PC-3 (cell line): ENCODE results near the gene CATSPERZ. TPM values are rescaled to one million over a fixed set of nuclear protein-coding genes. Genes with fewer than 3 reads are reported as not detected.

Source experiments
- ATAC-seq: fragments of 200-7000 bp; cut with Tn5 transposase; 2 replicates; pipeline ENCODE4 v1.9.1; 2020; ENCODE audit warnings: mild to moderate bottlenecking, moderate library complexity
- BruUV-seq: library from RNA; stranded (reverse); fragments of 400-500 nt; replicated peaks from 2 replicates; lab custom pipeline; 2021; lab: Mats Ljungman, UMichigan
- CTCF ChIA-PET: fragments of 300-600 bp; sonication (Branson Sonifier 250); formaldehyde crosslinking; loops from one replicate; lab custom pipeline; 2022; ENCODE audit warnings: antibody characterized with exemption; lab: Charles Lee
- POLR2A ChIA-PET: fragments of 300-600 bp; sonication (Branson Sonifier 250); formaldehyde crosslinking; loops from one replicate; lab custom pipeline; 2022; ENCODE audit warnings: antibody characterized with exemption; ENCODE audit not compliant: unreplicated experiment; lab: Charles Lee
- DNase-seq: peaks from one replicate; pipeline ENCODE4 v3.0.0-alpha.2; 2015
- H2AFZ ChIP-seq: fragments of 300-600 bp; sonication (generic); 2 replicates; pipeline ENCODE4 v1.6.0; 2016; ENCODE audit warnings: antibody characterized with exemption, low read length
- H3F3A ChIP-seq: fragments of 300-600 bp; sonication (generic); one replicate; pipeline ENCODE4 v1.6.0; 2017; ENCODE audit warnings: antibody characterized with exemption, low read length, control low read depth, mild to moderate bottlenecking; ENCODE audit not compliant: unreplicated experiment
- H3K27ac ChIP-seq: fragments of 300-600 bp; sonication (generic); 2 replicates; pipeline ENCODE4 v1.5.1; 2016; ENCODE audit warnings: mild to moderate bottlenecking, low read length
- H3K27me3 ChIP-seq: fragments of 300-600 bp; sonication (generic); 2 replicates; pipeline ENCODE4 v1.6.1; 2016; ENCODE audit warnings: low read length, mixed read lengths
- H3K36me3 ChIP-seq: fragments of 300-600 bp; sonication (generic); 2 replicates; pipeline ENCODE4 v1.6.1; 2016; ENCODE audit warnings: low read depth, mixed run types, low read length, mixed read lengths
- H3K4me1 ChIP-seq: fragments of 300-600 bp; sonication (generic); 2 replicates; pipeline ENCODE4 v1.5.1; 2016; ENCODE audit warnings: low read length; ENCODE audit not compliant: insufficient read depth
- H3K4me2 ChIP-seq: fragments of 300-600 bp; sonication (generic); 2 replicates; pipeline ENCODE4 v1.6.0; 2016; ENCODE audit warnings: low read length
- H3K4me3 ChIP-seq: fragments of 300-600 bp; sonication (generic); 2 replicates; pipeline ENCODE4 v1.5.1; 2016; ENCODE audit warnings: mild to moderate bottlenecking, low read length, mixed read lengths
- H3K79me2 ChIP-seq: fragments of 300-600 bp; sonication (generic); 2 replicates; pipeline ENCODE4 v1.6.1; 2017; ENCODE audit warnings: low read length, mixed read lengths
- H3K9ac ChIP-seq: fragments of 300-600 bp; sonication (generic); 2 replicates; pipeline ENCODE4 v1.6.0; 2016; ENCODE audit warnings: mild to moderate bottlenecking, low read length
- H3K9me2 ChIP-seq: fragments of 300-600 bp; sonication (generic); replicated peaks from 2 replicates; pipeline ENCODE4 v1.6.1; 2016; ENCODE audit warnings: mixed run types, low read length, mixed read lengths
- H3K9me3 ChIP-seq: fragments of 300-600 bp; sonication (generic); 2 replicates; pipeline ENCODE4 v1.6.1; 2016; ENCODE audit warnings: low read length, mixed read lengths
- H4K20me1 ChIP-seq: fragments of 300-600 bp; sonication (generic); 2 replicates; pipeline ENCODE4 v1.6.1; 2016; ENCODE audit warnings: low read length, mixed read lengths
- EZH2 ChIP-seq: fragments of 300-600 bp; sonication (generic); IDR thresholded peaks from one replicate; pipeline ENCODE4 v1.6.1; 2017; ENCODE audit warnings: antibody characterized with exemption, mild to moderate bottlenecking, low read length; ENCODE audit not compliant: unreplicated experiment
- EZH2phosphoT487 ChIP-seq: fragments of 300-600 bp; sonication (generic); IDR thresholded peaks from 2 replicates; pipeline ENCODE4 v1.6.1; 2018; ENCODE audit warnings: mild to moderate bottlenecking, antibody characterized with exemption, low read length, borderline replicate concordance
- intact Hi-C: fragments of 100-400 bp; cut with micrococcal nuclease; formaldehyde crosslinking; loops from 2 replicates; pipeline ENCODE4 v1.9.0; 2023
- total RNA-seq: library from RNA; depleted of rRNA; stranded (reverse); fragments of >200 nt; gene quantifications from 2 replicates; pipeline ENCODE4 v1.2.3, GENCODE V29; 2014
- TF ChIP-seq, protein P1 (sequence below): fragments of 300-600 bp; sonication (generic); conservative IDR thresholded peaks from 2 replicates; pipeline ENCODE4 v1.5.1; 2017; ENCODE audit warnings: antibody characterized with exemption, low read depth, mild to moderate bottlenecking, low read length

The CATSPERZ gene
- total RNA-seq, 1 experiment from 2014 or later, result 9.2 TPM

DNA sequence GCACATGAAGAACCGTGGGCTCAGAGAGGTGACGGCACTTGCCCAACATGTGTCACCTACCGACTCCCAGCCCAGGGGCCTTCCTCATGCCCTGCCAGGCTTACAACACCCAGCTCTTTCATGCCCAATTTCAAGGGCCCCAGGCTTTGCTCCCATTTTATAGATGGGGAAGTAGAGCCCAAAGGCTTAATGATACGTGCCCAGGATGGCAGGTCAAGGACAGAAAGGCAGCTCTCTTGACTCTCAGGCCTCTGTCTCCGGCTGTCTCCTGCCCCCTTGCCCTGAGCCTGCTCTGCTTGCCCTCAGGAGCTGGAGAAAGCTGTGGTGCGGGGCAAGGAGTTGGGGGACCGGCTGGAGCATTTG lies 48.8 kb downstream of the CATSPERZ start:
- CTCF ChIA-PET, result no interaction called here
- no peak overlapping the region for H2AFZ ChIP-seq

DNA sequence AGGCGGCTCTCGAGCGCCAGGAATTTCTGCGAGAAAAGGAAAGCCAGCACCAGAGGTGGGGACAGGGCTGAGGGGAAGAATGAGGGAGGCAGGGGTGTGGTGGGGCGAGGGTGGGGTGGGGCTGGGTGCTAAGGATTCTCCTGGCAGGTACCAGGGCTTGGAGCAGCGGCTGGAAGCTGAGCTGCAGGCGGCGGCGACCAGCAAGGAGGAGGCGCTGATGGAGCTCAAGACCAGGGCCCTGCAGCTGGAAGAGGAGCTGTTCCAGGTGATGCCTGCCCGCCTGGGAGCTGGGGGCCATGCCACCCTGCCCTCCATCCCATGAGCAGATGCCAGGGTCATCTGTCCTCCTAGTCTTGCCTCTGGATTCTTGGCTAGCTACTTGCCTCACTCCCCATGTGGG lies 49.2 kb downstream of the CATSPERZ start:
- Histone ChIP-seq H3K9me3 (no peaks in the 10 kb centered on the region), H3K9me2 (no peaks in the 10 kb centered on the region), H3K4me1 (peaks cover 6% of the 10 kb centered on the region), H3K36me3 (no peaks in the 10 kb centered on the region), H3F3A (no peaks in the 10 kb centered on the region), H3K4me3 (no peak overlapping the region), H3K27ac (no peak overlapping the region), H3K9ac (no peak overlapping the region), H3K79me2 (no peaks in the 10 kb centered on the region), H3K27me3 (no peaks in the 10 kb centered on the region), H2AFZ (no peak overlapping the region), H4K20me1 (no peaks in the 10 kb centered on the region), H3K4me2 (no peak overlapping the region)
- TF ChIP-seq, protein P1, sequence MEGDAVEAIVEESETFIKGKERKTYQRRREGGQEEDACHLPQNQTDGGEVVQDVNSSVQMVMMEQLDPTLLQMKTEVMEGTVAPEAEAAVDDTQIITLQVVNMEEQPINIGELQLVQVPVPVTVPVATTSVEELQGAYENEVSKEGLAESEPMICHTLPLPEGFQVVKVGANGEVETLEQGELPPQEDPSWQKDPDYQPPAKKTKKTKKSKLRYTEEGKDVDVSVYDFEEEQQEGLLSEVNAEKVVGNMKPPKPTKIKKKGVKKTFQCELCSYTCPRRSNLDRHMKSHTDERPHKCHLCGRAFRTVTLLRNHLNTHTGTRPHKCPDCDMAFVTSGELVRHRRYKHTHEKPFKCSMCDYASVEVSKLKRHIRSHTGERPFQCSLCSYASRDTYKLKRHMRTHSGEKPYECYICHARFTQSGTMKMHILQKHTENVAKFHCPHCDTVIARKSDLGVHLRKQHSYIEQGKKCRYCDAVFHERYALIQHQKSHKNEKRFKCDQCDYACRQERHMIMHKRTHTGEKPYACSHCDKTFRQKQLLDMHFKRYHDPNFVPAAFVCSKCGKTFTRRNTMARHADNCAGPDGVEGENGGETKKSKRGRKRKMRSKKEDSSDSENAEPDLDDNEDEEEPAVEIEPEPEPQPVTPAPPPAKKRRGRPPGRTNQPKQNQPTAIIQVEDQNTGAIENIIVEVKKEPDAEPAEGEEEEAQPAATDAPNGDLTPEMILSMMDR, result no peak
- TF ChIP-seq EZH2 (no peak), EZH2phosphoT487 (no peak)
- POLR2A ChIA-PET, result interaction anchor here (0.7 kb wide), 1 partner anchor 32 kb away, joined by 3 read pairs; the partner anchor contains the start of genes PRDX5 and TRMT112
- intact Hi-C loops, result no loop called here
- no peak for DNase-seq
- CTCF ChIA-PET, result no interaction called here
- ATAC-seq, result no peak
- BruUV-seq, result no TSS peak

More for the DNA sequence above, 48.8 kb downstream of the CATSPERZ start:
- intact Hi-C loops, result no loop called here
- Histone ChIP-seq H3K27me3 (no peaks in the 10 kb centered on the region), H4K20me1 (no peaks in the 10 kb centered on the region), H3K9ac (no peak overlapping the region), H3K4me2 (no peak overlapping the region), H3F3A (no peaks in the 10 kb centered on the region), H3K27ac (no peak overlapping the region), H3K79me2 (no peaks in the 10 kb centered on the region), H3K4me3 (no peak overlapping the region), H3K4me1 (peaks cover 6% of the 10 kb centered on the region), H3K36me3 (no peaks in the 10 kb centered on the region), H3K9me3 (no peaks in the 10 kb centered on the region), H3K9me2 (no peaks in the 10 kb centered on the region)
- no peak for TF ChIP-seq EZH2
- TF ChIP-seq EZH2phosphoT487, result no peak
- TF ChIP-seq, protein P1, result no peak
- POLR2A ChIA-PET, result interaction anchor here (0.7 kb wide), 1 partner anchor 31 kb away, joined by 3 read pairs; the partner anchor contains the start of genes PRDX5 and TRMT112
- no TSS peak for BruUV-seq
- no peak for DNase-seq
- ATAC-seq, result no peak

DNA sequence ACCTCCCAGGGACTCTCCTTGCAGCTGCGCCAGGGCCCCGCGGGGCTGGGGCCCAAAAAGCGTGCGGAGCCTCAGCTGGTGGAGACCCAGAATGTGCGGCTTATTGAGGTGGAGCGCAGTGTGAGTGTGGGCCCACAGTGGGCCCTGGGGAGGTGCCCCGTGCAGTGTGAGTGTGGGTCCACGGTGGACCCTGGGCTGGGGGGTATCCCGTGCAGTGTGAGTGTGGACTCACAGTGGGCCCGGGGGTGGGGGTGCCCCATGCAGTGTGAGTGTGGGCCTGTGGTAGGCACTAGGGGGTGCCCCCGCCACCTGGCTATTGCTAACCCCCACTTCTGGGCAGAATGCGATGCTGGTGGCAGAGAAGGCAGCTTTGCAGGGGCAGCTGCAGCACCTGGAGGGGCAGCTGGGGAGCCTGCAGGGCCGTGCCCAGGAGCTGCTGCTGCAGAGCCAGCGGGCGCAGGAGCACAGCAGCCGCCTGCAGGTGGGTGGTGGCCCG lies 51.0 kb downstream of the CATSPERZ start:
- Histone ChIP-seq H3K9ac (no peak overlapping the region), H3K9me3 (no peaks in the 10 kb centered on the region), H3K27ac (no peak overlapping the region), H3K4me2 (no peak overlapping the region), H2AFZ (no peak overlapping the region), H3K36me3 (no peaks in the 10 kb centered on the region), H3K9me2 (no peaks in the 10 kb centered on the region), H3K4me1 (peaks cover 12% of the 10 kb centered on the region), H4K20me1 (no peaks in the 10 kb centered on the region), H3K27me3 (no peaks in the 10 kb centered on the region), H3K4me3 (no peak overlapping the region), H3K79me2 (no peaks in the 10 kb centered on the region), H3F3A (no peaks in the 10 kb centered on the region)
- no TSS peak for BruUV-seq
- no peak for TF ChIP-seq EZH2phosphoT487
- no peak for DNase-seq
- ChIA-PET CTCF (no interaction called here), POLR2A (no interaction called here)
- intact Hi-C loops, result no loop called here
- no peak for ATAC-seq
